Measurements from ENCODE around the gene FMN1. TPM values are rescaled to one million over a fixed set of nuclear protein-coding genes. Genes with fewer than 3 reads are reported as not detected.

The FMN1 gene
- total and polyA plus RNA-seq, 12 donors = 0.22 to 5.5 (median 3.3) TPM

DNA sequence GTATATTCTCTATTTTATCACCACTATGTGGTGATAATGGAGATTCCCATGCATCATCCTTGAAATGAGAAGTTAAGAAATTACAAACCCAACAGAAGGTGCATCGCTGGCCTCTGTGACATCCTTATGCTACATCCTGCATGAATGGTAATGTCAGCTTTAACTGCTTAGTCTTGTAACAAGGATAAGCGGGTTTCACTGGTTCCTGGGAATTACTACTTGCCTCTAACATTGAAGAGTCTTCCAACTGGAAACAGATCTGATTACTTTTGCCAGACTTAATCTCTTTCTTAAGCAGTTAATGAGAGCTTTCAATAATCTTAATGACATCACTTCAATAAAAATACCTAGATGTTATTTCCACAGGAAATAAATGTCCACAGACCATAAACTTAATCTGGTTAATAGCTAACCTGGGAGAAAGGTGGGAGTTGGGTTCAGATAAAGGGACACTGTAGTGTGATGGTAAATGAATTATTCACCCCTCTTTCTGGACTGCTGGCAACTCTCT is 44.0 kb downstream of the FMN1 start:
- ATAC-seq (no peak), DNase-seq (no peak)
- Histone ChIP-seq H3K4me3 (no peak overlapping the region), H3K4me1 (peaks cover 0 to 40% (median 0%) of the 10 kb centered on the region in 9 donors), H3K27ac (no peak overlapping the region), H3K9me3 (no peaks in the 10 kb centered on the region), H3K36me3 (no peaks in the 10 kb centered on the region), H3K27me3 (no peaks in the 10 kb centered on the region)
- TF ChIP-seq, protein P1, sequence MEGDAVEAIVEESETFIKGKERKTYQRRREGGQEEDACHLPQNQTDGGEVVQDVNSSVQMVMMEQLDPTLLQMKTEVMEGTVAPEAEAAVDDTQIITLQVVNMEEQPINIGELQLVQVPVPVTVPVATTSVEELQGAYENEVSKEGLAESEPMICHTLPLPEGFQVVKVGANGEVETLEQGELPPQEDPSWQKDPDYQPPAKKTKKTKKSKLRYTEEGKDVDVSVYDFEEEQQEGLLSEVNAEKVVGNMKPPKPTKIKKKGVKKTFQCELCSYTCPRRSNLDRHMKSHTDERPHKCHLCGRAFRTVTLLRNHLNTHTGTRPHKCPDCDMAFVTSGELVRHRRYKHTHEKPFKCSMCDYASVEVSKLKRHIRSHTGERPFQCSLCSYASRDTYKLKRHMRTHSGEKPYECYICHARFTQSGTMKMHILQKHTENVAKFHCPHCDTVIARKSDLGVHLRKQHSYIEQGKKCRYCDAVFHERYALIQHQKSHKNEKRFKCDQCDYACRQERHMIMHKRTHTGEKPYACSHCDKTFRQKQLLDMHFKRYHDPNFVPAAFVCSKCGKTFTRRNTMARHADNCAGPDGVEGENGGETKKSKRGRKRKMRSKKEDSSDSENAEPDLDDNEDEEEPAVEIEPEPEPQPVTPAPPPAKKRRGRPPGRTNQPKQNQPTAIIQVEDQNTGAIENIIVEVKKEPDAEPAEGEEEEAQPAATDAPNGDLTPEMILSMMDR (IDR thresholded peaks at IDR 0.05) = no peak
- WGBS, 2 donors = 88 to 92% methylated on average over 2 of the region's 2 CpGs
- intact Hi-C loops (cut with DNase I) = no loop called here

DNA sequence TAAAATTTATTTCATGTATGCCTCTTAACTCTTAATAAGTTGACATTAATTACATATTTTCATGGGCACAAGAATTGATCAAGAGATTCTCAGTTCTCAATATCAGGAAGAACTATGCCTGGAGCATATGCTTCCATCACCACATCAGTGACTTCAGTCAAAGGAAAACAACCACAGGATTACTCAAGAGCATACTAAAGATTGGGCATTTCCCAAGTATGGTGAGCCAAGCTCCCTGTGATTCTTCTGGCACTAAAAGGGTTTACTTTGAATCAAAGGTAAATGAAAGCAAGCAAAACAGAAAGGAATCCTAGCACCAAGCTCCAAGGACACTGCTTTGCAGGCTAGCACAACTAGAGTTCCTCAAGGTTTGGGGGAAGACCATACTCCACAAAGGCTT is 44.6 kb downstream of the FMN1 start:
- intact Hi-C loops (cut with DNase I) = no loop called here
- Histone ChIP-seq H3K4me1 (peaks cover 0 to 34% (median 0%) of the 10 kb centered on the region in 9 donors), H3K36me3 (no peaks in the 10 kb centered on the region), H3K27ac (no peak overlapping the region), H3K27me3 (no peaks in the 10 kb centered on the region), H3K4me3 (no peak overlapping the region), H3K9me3 (no peaks in the 10 kb centered on the region)
- DNase-seq (no peak), ATAC-seq (no peak)
- TF ChIP-seq, protein P1 (IDR thresholded peaks at IDR 0.05) = no peak

DNA sequence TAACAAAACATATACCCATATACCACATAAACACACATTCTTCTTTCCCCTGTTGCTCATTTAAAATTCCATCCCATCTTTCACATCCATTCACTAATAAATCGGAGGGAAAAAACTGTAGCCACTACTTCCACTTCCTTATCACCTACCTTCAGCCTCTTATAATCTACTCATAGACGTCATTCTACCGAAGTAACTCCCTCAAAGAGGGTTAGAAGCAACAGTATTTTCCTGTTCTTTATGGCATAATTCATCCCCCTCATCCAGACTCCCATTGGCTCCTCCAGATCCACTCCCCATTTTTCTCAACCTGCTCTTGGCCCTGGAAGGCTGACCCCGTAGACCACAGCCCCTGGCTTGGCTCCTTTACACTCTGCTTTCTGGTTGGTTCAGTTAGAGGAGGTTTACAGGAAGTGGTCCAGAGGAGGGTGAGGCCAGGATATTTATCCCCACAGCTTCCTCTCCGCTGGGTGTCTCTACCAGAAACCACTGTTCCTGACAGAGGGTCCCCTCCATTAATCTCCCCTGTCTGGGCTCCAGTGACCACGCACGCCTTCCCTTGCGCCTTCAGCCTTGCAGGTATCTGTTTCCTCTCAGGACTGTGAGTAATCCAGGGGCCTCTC is 46.3 kb downstream of the FMN1 start:
- Histone ChIP-seq H3K4me1 (peaks cover 0 to 28% (median 0%) of the 10 kb centered on the region in 9 donors), H3K4me3 (no peak overlapping the region), H3K36me3 (no peaks in the 10 kb centered on the region), H3K9me3 (no peaks in the 10 kb centered on the region), H3K27ac (no peak overlapping the region), H3K27me3 (no peaks in the 10 kb centered on the region)
- no peak for ATAC-seq
- intact Hi-C loops (cut with DNase I) = no loop called here
- DNase-seq = no peak
- WGBS, 2 donors = 71 to 76% methylated on average over 8 of the region's 8 CpGs
- TF ChIP-seq, protein P1 (IDR thresholded peaks at IDR 0.05) = no peak

DNA sequence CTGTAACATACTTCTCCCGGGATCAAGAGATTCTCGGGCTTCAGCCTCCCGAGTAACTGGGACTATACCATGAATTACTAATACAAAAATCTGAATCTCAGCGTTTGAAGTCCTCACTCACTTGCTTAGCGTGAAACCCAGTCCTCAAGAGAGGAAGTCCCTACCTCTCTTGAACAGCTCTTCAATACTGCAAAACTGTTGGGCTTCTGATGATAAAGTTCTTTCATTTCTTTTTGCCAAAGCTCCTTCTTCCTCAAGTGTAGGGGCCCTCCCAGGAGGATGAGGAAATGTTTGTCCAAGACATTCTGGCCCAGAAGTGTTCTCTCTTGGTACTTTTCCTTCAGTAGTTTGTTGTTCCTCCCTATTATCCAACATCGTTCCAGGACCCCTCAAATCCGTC is 48.5 kb downstream of the FMN1 start:
- intact Hi-C loops (cut with DNase I) = no loop called here
- TF ChIP-seq, protein P1 (IDR thresholded peaks at IDR 0.05) = no peak
- no peak for DNase-seq
- H3K36me3 ChIP-seq = no peaks in the 10 kb centered on the region
- H3K27ac ChIP-seq = no peak overlapping the region
- WGBS, 2 donors = 78 to 90% methylated on average over 7 of the region's 7 CpGs
- no peak for ATAC-seq
- H3K9me3 ChIP-seq = no peaks in the 10 kb centered on the region
- no peaks in the 10 kb centered on the region for H3K27me3 ChIP-seq
- no peak overlapping the region for H3K4me3 ChIP-seq
- H3K4me1 ChIP-seq = peaks cover 0 to 14% (median 0%) of the 10 kb centered on the region in 9 donors
